ENCODE results near the gene CBLN1. TPM values are rescaled to one million over a fixed set of nuclear protein-coding genes. Genes with fewer than 3 reads are reported as not detected.

The CBLN1 gene
- total and polyA plus RNA-seq, 2 of the 4 experiments (the other 2 are of a cell fraction): not detected

DNA sequence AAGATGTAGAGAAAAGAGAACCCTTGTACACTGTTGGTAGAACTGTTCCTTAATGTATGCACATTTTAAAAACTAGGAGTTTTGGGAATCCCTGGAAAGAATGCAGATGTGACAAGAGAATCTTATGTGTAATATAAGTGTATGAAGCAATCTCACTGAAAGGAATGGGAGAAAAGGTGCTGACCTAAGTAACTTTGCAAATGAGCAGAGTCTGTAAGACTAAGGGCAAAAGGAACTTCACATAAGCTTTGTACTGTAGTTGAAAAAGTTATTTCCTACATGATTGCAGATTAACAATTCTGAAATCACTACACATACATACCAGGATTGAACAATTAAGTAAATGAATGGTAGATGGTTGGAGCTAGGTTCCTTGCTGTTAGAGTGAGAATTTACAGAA, 22.3 kb downstream of the CBLN1 start:
- intact Hi-C loops (cut with micrococcal nuclease): no loop called here

More for the DNA sequence above, 22.3 kb downstream of the CBLN1 start:
- BruUV-seq (replicated peaks): no TSS peak
- H3K27me3 ChIP-seq (ENCODE audit: control insufficient read depth, insufficient read depth, low read length): no peaks in the 10 kb centered on the region
- no peak overlapping the region for H4K91ac ChIP-seq (ENCODE audit: insufficient read depth, low read depth, low read length)
- H4K8ac ChIP-seq (ENCODE audit: low read depth in 2 of 2, low read length in 2 of 2): no peak overlapping the region
- H3K4me3 ChIP-seq (ENCODE audit: insufficient read depth, low read depth, low read length): no peak overlapping the region
- ATAC-seq (ENCODE audit: low read depth) (no peak), DNase-seq (no peak)
- H3K9ac ChIP-seq (ENCODE audit: low read depth, low read length): no peak overlapping the region
- H4K5ac ChIP-seq (ENCODE audit: low read depth, low read length): no peak overlapping the region
- no peak overlapping the region for H3K56ac ChIP-seq (ENCODE audit: extremely low read depth, insufficient read depth, low read length)
- H2BK20ac ChIP-seq (ENCODE audit: low read depth, low read length): no peak overlapping the region
- CTCF ChIA-PET: no interaction called here
- no peak overlapping the region for H2BK120ac ChIP-seq (ENCODE audit: low read depth, low read length)
- H2AK9ac ChIP-seq (replicated peaks; ENCODE audit: low read depth, low read length, poor library complexity): no peak overlapping the region
- H3K27ac ChIP-seq (ENCODE audit: insufficient read depth, low read length): no peak overlapping the region
- no peaks in the 10 kb centered on the region for H3K36me3 ChIP-seq (ENCODE audit: control insufficient read depth, insufficient read depth, low read length)
- no peak for TF ChIP-seq RAD21 (IDR thresholded peaks at IDR 0.05; ENCODE audit: low read length)
- TF ChIP-seq, protein P1, sequence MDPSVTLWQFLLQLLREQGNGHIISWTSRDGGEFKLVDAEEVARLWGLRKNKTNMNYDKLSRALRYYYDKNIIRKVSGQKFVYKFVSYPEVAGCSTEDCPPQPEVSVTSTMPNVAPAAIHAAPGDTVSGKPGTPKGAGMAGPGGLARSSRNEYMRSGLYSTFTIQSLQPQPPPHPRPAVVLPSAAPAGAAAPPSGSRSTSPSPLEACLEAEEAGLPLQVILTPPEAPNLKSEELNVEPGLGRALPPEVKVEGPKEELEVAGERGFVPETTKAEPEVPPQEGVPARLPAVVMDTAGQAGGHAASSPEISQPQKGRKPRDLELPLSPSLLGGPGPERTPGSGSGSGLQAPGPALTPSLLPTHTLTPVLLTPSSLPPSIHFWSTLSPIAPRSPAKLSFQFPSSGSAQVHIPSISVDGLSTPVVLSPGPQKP (IDR thresholded peaks at IDR 0.05; ENCODE audit: borderline replicate concordance, low read depth, low read length): no peak
- TF ChIP-seq FOS (IDR thresholded peaks at IDR 0.05; ENCODE audit: low read depth, low read length): no peak
- no peak for TF ChIP-seq CEBPB (IDR thresholded peaks at IDR 0.05; ENCODE audit: low read depth, low read length)
- no peak for TF ChIP-seq SMC3 (IDR thresholded peaks at IDR 0.05; ENCODE audit: low read depth, low read length)
- no peak for TF ChIP-seq RCOR1 (IDR thresholded peaks at IDR 0.05; ENCODE audit: insufficient replicate concordance, low read length)
- TF ChIP-seq RFX5 (IDR thresholded peaks at IDR 0.05; ENCODE audit: low read depth, low read length): no peak
- no peak for TF ChIP-seq USF2 (IDR thresholded peaks at IDR 0.05; ENCODE audit: low read depth, low read length)
- no peak for TF ChIP-seq MAZ (IDR thresholded peaks at IDR 0.05; ENCODE audit: borderline replicate concordance, low read depth, low read length)
- TF ChIP-seq MXI1 (IDR thresholded peaks at IDR 0.05; ENCODE audit: borderline replicate concordance, low read depth, low read length): no peak
- TF ChIP-seq NFE2L2 (IDR thresholded peaks at IDR 0.05; ENCODE audit: low read depth, low read length): no peak
- no peak for TF ChIP-seq MAFK (IDR thresholded peaks at IDR 0.05; ENCODE audit: low read depth, low read length)
- TF ChIP-seq POLR2A (IDR thresholded peaks at IDR 0.05; ENCODE audit: low read depth, low read length): no peak
- no peak overlapping the region for H3K4me2 ChIP-seq (ENCODE audit: low read depth, low read length)
- dilution Hi-C loops (cut with HindIII; ENCODE audit: low sequenced_read_pairs, unreplicated experiment): no loop called here
- H3K79me1 ChIP-seq (ENCODE audit: low read depth in 1 of 2, low read length in 2 of 2): no peaks in the 10 kb centered on the region
- no peak overlapping the region for H2AK5ac ChIP-seq (ENCODE audit: low read depth, low read length)
- POLR2A ChIA-PET (ENCODE audit: unreplicated experiment): no interaction called here
- no peak overlapping the region for H3K4ac ChIP-seq (ENCODE audit: low read depth, low read length)
- H3K4me1 ChIP-seq (ENCODE audit: control insufficient read depth, insufficient read depth, low read length): no peaks in the 10 kb centered on the region
- H2BK15ac ChIP-seq (ENCODE audit: low read depth, low read length): no peak overlapping the region
- no peak overlapping the region for H2AFZ ChIP-seq (replicated peaks; ENCODE audit: low read length, poor library complexity)
- H4K20me1 ChIP-seq (ENCODE audit: insufficient read depth, low read length): no peaks in the 10 kb centered on the region
- in situ Hi-C loops (cut with MboI; ENCODE audit: low sequenced_read_pairs): no loop called here
- no peak overlapping the region for H3K18ac ChIP-seq (ENCODE audit: low read depth, low read length)
- no peaks in the 10 kb centered on the region for H3K9me3 ChIP-seq (ENCODE audit: control insufficient read depth, insufficient read depth, low read length)
- no peak overlapping the region for H3K23ac ChIP-seq (ENCODE audit: low read depth, low read length)
- no peak overlapping the region for H3K14ac ChIP-seq (replicated peaks; ENCODE audit: low read depth, low read length)
- no peak overlapping the region for H2BK5ac ChIP-seq (ENCODE audit: low read depth, low read length, poor library complexity, severe bottlenecking)
- no peaks in the 10 kb centered on the region for H3K9me1 ChIP-seq (ENCODE audit: insufficient read depth, low read length)
